ENCODE measurements around the gene BABAM2. TPM values are rescaled to one million over a fixed set of nuclear protein-coding genes. Genes with fewer than 3 reads are reported as not detected.

The BABAM2 gene
- polyA plus RNA-seq, 1 donor: 21.9 TPM

DNA sequence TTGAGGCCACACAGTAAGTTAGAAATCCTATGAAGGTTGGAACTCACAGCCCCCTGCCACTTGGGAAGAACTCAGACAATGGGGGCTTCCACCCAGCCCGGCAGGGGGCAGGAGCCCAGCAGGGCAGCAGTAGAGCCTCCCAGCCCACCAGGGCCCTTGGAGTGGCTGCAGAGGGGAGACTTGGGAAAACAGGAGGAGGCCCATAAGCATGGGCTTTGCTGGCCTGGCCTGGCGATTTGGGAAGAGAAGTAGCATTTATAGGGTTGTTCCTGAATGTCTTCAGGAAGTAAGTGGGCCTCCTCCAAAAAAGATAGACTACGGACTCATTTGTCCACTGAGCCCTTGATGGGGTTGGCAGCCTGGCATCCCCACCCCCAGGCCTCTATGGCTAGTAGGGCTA lies 484.7 kb downstream of the BABAM2 start:
- no peak for DNase-seq (ENCODE audit: low read depth)

DNA sequence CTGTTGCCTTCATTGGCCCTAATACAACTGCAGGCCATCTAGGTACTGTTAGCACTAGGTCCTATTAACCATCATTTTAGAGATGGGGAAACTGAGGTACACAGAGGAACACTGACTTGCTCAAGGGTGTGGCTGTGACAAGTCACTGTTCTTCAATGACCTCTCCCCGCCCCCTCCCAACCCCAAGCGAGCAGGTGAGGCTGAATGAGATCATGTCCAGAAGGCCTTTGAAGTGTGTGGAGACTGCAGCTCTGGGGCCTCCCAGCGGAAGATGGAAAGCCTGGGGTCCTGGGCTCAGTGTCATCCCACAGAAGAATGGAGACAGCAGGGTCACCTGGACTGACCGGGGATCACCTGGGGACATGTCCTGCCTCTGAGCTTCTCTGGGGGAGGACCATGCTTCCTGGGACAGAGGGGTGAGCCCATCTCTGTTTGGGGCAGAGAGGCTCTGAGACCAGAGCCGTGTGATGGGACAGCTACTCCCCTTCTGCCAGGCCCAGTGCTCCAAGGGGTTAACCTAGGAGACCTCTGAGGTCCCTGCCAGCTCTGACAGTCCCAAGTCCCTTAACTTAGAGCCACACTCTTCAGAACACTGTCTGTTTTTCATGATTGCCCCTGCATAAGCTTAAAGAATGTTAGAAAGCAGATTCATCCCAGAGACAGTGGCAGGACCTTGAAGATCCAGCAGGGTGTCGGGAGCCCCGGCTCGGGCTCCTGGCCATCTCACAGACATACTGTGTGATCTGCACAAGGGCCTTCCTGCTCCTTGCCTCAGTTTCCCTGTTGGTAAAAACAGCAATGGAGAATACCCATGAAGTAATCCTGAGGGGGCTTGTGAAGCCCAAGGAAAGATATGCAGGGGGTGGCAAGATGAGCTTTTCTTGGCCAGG lies 485.5 kb downstream of the BABAM2 start:
- no peak for DNase-seq (ENCODE audit: low read depth)

DNA sequence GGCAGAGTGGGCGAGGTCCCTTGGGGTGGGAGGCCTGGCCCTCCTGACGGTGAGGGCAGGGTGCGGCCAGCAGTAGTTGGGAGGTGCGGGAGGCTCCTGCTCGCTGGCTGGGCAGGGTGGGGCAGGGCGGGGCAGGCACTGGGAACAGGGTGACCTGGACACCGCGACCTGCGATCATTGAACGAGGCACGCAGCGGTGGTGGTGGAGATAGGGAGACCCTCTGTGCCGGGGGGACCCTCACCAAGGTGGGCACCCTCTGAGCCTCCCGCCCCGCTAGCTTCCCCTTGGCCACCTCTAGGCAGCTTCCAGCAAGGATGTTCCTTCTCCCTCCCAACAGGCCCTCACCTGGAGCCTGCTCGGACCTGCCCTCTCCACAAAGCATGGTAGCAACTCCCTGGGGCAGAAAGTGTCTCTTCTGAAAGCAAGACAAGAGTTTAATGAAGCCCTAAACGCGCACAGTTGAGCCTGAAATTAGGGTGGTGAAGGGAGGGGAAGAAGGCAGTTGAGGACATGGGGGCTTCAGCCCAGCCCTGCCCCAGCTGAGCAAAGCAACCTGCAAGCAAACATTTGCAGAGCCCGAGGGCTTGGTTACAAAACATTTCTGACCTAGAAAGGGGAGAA lies 486.8 kb downstream of the BABAM2 start:
- DNase-seq (ENCODE audit: low read depth): no peak

DNA sequence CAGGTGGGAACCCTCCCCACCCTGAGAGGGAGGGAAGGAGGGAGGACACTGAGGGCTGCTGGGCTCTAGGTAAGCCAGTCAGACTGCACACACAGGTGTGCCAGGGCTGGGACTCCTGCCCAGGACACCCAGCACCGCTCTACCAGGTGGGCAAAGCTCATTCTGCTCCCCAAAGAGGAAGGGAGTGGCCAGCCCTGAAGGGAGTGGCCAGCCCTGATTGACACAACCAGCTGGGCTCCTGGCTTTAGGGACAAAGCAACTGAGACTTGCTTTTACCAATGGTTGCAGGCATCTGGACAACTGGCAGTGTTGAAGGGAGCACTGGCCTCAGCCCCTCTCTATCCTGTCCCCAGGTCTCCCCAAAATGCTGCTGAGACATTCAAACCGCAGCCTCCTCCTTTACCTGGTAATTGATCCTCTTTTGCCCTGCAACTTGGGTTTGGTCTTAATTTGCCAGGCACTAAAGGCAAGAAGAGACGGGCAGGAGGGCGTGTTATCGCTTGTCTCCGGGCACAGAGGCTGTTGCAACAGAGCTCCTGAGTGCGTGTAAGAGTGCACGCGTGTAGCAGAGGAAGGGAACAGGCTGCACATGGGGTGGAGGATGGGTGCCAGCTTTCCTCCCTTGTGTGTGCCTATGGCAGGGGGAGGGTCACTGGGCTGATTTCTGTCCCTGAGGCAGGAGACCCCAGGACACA lies 487.6 kb downstream of the BABAM2 start:
- DNase-seq (ENCODE audit: low read depth): no peak

DNA sequence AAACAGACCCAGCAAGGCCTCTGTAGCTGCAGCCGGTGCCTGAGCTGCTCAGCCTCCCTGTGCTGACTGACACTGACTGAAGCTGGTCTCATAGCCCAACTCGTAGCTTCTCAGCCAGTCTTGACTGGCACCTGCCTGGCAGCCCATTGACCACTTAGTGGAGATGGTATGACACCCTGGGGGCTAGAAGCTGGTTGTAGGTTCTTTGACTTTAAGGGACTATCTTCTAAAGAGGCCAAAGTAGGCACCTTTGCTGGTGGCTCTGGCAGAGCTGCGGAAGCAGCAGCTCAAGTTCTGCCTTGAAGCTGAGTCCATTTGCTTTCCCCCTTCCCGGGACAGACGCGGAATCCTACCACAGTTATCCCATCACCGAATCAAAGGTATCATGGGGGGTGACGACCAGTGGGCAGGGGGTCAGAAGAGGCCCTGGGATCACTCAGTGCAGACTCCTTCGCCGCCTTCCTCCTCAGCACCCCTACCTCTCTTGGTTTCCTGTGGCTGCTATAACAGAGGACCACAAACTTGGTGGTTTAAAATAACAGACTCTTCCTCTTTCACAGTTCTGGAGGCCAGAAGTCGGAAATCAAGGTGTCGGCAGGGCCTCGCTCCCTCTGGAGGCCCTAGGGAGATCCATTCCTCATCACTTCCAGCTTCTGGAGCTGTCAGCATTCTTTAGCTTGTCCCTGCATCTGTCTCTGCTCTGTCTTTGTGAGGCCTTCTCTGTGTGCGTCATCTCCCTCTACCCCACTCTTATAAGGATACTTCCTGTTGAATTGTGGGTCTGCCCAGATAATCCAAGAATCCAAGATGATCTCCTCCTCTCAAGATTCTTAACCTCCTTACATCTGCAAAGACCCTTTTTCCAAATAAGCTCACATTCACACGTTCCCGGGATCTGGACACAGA lies 488.4 kb downstream of the BABAM2 start:
- no peak for DNase-seq (ENCODE audit: low read depth)

DNA sequence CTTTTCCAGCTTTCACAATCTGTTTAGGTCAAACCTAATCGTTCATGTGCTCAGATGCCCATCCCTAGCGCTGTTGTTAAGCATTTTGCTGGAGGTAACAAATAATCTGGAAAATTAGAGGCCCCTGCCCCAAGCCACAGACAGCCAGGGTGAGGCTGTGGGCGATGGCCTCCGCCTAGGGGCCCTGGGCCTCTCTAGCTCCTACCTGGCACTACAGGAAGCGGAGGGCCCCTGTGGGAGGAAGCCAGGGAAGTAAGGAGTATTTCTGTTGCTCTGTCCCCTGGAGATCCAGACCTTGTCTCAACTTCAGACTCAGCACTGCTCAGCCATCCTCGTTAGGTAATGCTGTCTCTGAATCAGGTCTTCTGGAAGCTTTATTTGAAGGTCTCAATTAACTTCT lies 489.7 kb downstream of the BABAM2 start:
- no peak for DNase-seq (ENCODE audit: low read depth)

DNA sequence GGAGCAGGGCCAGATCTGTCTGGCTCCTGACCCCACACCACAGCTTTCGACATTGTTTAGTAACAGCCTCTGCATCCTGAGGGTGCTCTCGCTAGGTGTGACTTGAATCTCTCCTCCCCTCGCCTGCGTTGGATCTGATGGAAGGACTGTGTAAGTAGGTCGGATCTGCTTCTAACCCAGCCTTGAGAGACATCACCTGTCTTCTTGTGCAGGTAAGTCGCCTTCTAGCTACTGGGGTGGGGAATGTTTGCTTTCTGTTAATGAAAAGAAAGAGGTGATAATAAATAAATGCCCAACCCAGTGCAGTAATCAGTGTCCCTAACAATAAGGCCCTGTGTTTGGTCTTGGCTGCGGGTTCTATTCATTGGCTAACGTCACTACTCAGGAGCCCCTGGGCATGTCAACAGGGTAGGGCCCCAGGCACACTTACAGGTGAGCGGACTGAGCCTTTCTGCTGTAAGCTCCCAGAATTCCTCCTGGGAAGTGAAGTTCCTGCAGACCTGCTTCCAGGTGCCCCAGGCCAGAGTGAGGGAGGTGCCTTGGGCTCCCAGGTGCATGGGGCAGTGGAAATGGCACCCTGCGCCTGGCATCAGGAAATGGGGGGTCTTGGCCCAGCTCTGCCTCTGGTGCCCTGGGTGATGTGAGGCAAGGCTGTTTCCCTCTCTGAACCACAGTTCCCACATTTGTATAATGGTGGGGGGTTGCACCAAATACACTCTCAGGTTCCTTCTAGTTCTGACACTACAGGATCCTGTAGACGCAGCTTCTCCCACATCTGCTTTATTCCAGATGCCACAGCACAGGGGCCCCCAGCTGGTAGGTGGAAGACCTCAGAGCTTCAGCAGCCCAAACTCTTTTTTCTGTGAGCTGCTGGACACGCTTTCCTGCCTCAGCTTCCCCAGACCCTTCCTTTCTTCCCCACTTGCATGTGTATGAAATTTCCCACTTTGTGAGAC lies 491.0 kb downstream of the BABAM2 start:
- DNase-seq (ENCODE audit: low read depth): no peak

DNA sequence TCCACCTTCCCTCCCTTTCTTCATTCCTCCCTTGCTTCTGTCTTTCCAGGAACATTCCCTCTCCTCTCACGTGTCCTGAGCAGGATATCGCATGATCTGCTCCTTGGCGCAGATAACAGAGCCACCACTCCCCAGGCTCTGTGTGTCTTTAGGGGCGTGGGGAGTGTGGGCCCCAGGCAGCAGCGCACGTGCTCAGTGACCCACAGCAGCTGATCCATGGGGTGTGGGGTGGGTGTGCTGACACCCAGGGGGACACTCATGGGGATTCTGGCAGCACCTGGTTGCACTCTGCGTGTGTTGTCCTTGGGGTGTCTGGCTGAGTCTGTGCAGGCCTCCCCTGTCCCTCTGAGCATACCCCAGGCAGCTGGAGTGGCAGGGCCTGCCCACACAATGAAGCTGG lies 492.2 kb downstream of the BABAM2 start:
- no peak for DNase-seq (ENCODE audit: low read depth)

DNA sequence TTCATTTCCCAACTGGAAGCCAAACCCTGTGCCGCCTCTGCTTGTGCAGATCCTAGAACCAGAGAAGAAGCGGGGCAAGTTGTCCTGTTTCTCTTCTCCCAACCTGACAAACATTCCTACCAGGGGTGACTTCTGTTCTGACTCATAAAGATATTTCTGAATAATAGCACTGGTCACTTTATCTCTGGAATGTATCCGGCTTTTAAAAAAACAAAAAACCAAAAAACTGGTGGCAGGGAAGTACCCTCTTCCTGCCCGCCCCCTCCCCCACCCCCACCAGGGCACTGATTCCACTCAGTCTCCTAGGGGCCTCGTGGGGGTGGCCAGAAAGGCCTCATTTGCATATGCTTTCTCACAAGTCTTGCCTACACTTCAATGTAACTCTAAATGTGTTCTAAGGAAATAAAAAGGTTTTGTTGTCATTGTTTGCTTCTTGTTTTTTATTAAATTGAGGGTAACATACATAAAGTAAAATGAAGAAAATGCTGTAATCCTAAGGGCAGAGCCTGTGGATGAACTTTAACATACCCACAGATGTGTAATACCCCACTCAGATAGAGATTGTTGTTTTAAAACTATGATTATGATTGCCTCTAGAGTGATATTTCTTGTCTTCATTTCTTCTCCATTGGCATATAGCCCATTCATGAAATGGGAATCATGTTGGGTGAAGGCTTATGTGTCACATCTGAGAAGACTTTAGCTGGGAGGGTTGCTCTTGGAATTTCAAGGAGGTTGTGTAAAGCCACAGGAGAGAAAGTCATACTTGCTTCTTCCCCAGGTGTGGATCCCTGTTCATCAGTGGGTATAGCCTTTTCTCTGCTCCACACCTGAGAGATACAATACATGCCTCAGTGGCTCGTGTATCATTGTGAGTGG lies 496.8 kb downstream of the BABAM2 start:
- no peak for DNase-seq (ENCODE audit: low read depth)

Other genes starting within 250 kb of the BABAM2 start
- gene SUPT7L, start 227.1 kb upstream of the BABAM2 start, polyA plus RNA-seq (ENCODE audit: insufficient read length): 31.7 TPM
- 23.9 TPM for gene SLC4A1AP, start 226.8 kb upstream of the BABAM2 start, polyA plus RNA-seq (ENCODE audit: insufficient read length)
- 101 TPM for gene MRPL33, start 119.0 kb upstream of the BABAM2 start, polyA plus RNA-seq (ENCODE audit: insufficient read length)
- 1.1 TPM for gene RBKS, start 342 bp upstream of the BABAM2 start, polyA plus RNA-seq (ENCODE audit: insufficient read length)